22Rv1 (cell line): ENCODE data around the gene RAB13.
"Not testable (repeated sequence)": the region's sequence is repeated elsewhere in the genome, so short reads cannot be mapped to it uniquely, and the experiment has no call there.

ENCODE experiments used
- ZFX ChIP-seq: fragments of 450-650 bp; IDR thresholded peaks from 2 replicates; pipeline ENCODE4 v1.6.1; 2017; ENCODE audit warnings: antibody characterized with exemption, borderline replicate concordance
- TF ChIP-seq, protein P1 (sequence below): fragments of 450-650 bp; IDR thresholded peaks from 2 replicates; pipeline ENCODE4 v1.5.1; 2017; ENCODE audit warnings: mild to moderate bottlenecking

DNA sequence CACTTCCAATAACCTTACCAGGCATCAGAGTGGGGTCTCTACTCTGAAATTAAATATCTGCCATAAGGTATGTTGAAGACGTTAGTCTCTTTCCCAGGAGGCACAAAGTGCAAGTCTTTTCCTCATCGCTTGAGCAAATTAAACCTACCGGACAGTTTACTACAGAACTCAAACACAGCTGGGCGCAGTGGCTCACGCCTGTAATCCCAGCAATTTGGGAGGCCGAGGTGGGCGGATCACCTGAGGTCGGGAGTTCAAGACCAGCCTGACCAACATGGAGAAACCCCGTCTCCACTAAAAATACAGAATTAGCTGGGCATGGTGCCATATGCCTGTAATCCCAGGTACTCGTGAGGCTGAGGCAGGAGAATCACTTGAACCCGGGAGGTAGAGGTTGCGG, 7.0 kb downstream of the RAB13 start:
- TF ChIP-seq, protein P1, sequence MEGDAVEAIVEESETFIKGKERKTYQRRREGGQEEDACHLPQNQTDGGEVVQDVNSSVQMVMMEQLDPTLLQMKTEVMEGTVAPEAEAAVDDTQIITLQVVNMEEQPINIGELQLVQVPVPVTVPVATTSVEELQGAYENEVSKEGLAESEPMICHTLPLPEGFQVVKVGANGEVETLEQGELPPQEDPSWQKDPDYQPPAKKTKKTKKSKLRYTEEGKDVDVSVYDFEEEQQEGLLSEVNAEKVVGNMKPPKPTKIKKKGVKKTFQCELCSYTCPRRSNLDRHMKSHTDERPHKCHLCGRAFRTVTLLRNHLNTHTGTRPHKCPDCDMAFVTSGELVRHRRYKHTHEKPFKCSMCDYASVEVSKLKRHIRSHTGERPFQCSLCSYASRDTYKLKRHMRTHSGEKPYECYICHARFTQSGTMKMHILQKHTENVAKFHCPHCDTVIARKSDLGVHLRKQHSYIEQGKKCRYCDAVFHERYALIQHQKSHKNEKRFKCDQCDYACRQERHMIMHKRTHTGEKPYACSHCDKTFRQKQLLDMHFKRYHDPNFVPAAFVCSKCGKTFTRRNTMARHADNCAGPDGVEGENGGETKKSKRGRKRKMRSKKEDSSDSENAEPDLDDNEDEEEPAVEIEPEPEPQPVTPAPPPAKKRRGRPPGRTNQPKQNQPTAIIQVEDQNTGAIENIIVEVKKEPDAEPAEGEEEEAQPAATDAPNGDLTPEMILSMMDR: not testable (repeated sequence)
- TF ChIP-seq ZFX: not testable (repeated sequence)
